Fibroblast of skin of left quadriceps (primary cell): Measurements from ENCODE around the gene FAM9C.
"Not testable (repeated sequence)": the region's sequence is repeated elsewhere in the genome, so short reads cannot be mapped to it uniquely, and the experiment has no call there.

Experiments used
- DNase-seq, 2 experiments: peaks; one replicate each; pipeline ENCODE4 v3.0.0-alpha.2; 2013; ENCODE audit warnings: low read depth in 2 of 2

FAM9C gene

DNA sequence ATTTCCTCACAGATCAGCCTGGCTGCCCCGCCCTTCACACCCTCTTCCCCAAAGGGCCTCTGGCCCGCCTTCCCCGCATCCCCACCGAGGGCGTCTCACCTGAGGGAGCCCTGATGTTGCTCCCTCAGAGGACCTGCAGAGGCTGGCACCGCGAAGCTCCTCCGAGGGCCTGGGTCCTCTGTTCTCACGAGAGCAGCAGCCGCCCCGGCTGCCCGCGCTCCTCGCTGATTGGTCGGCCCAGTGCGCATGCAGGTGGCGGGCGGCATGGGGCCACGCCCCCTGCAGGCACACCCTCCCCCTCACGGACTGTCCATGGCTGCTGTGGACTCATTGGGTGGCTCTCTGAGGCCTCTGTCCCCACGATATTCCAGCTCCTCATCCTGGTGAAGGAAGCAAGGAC lies at the start of gene FAM9C:
Gene FAM9C (minus strand): TSS at position 180 of the 400 bp plus-strand sequence. CDS start 831 bp downstream, outside the sequence.
- no peak for DNase-seq

DNA sequence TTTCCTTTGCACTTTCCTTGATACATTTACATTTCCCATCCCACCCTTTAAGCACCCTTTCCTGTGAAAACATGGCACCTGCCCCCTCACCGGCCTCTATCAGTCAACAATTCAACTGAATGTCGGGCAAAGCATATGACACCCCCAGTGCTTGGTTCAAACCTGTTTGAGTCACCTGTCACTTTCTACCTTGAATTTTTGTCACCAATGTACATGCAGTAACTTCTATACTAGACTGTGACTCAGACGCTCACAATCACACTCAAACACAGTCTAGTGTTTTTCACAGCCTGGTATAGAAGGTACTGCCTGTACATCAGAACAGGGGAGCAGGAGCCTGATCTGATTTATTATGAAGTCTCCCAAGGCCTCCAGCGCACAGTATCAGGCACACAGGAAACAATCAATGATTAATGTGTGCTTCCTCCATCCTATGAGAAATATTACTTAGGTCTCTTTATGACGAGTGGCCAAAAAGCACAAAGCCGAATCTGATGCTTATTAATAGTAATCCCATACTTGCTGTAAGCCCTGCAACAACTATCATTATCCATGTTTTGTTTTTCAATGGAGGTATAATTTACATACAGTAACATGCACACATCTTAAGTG lies 49.2 kb upstream of the FAM9C start:
- no peak for DNase-seq

DNA sequence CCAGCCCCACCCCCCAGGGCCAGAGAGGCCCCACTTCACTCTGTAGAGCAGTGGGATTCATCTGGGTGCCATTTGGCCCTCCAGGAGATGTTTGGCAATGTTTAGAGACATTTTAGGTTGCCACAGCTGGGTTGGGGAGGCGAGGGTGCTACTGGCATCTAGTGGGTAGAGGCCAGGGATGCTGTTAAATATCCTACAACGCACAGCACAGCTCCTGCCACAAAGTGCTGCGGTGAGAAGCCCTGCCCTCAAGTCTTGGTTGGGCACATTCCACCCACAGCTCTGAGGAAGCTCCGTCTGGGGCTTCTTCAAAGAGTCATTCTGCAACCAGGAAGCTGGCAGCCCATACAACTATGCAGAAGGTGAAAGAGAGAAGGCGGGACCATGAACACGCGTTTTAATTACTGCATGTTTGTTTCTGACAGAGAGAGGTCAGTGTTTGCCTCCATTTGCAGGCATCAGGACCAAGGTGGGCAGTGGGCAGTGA lies 48.1 kb upstream of the FAM9C start:
- DNase-seq: no peak

DNA sequence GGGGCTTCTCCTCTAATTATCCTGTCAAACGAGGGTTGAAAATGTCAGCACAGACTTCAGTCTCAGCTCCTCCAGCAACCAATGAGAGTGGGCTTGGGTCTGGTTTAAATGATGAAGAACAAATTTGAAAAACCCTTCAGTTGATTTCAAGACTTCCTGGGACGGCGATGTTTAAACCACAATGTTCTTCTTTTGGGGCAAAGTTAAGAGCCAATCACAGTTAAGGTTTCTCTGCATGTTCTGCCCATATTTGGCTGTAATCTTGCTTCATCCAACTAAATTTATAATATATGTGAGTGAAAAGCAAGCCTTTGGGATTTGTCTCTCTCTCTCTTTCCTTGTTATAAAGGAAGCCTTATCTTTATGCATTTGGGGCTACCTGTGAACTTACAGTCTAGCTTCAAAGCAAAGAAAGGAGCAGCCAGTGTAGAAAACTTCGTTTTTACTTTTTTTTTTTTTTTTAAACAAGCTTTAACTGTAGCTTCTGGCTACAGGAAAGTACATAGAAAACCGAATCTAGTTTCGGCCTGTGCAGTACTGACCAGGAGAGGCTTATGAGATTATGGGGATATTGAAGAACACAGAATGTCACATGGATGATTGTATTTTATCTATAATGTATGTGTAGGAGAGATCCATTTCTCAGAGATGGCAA lies 46.8 kb upstream of the FAM9C start:
- no peak for DNase-seq

DNA sequence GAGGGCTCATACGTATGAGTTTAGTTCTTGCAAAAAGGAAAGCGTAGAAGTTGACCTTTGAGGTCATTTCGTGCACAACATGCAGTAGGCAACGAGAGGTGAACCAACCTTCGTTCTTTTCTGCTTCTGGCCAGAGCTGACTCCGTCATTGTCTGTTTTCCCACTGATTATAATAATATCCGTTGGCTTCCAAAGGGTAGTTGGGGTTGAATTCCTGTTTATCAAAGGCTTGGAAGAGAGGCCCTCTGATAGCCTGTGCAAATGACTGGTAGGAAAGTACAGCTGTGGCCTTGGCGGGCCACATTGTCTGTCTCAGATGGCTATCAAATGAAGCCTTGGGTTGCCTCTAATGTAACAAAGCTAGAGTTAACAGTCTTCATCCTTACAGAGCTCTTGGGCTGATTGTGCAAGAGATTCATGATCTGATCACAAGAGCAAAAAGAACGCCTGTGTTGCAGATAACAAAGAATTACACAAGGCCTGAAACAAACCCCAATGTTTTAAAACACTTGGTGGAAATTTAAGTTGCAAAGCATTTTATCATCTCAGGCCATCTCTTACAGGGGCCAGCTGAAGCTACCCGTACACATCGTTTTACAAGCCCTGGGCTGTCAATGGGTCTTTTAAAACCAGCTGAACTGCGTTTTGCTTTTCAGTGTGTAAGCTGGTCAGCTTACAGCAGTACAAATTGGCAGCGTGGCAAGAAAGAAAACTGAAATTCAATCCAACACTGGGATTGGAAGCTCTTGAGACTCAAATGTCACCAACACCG lies 46.1 kb upstream of the FAM9C start:
- DNase-seq: no peak

DNA sequence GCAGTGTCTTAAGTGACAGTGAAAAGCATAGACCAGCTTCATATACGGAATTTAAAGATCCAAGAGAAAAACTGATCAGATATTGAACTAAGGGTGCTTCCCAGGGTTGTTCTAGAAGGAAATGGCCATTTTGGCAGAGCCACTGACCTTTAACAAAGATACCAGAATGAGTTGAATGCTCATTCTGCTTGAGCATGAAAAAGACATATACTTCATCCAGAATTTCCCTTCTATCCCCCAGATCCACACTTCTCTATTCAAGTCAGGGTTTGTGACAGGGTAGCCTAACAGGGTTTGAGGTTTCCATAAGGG lies 45.6 kb upstream of the FAM9C start:
- no peak for DNase-seq

DNA sequence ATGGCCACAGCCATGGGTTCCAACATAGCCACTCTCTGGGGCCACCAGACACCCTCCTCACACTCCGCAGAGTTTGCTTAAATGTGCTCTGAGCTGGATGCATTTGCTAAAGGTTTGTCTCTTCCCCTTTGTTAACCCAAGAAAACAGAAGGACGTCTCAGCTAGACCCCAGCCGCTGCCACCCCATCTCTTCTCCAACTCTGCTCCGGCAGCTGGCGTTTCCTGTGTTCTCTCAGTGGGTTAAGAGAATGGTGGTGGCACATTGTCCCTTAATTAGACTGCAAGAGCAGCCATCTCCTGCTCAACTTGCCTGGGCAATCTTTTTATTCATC lies 43.7 kb upstream of the FAM9C start:
- DNase-seq: no peak

DNA sequence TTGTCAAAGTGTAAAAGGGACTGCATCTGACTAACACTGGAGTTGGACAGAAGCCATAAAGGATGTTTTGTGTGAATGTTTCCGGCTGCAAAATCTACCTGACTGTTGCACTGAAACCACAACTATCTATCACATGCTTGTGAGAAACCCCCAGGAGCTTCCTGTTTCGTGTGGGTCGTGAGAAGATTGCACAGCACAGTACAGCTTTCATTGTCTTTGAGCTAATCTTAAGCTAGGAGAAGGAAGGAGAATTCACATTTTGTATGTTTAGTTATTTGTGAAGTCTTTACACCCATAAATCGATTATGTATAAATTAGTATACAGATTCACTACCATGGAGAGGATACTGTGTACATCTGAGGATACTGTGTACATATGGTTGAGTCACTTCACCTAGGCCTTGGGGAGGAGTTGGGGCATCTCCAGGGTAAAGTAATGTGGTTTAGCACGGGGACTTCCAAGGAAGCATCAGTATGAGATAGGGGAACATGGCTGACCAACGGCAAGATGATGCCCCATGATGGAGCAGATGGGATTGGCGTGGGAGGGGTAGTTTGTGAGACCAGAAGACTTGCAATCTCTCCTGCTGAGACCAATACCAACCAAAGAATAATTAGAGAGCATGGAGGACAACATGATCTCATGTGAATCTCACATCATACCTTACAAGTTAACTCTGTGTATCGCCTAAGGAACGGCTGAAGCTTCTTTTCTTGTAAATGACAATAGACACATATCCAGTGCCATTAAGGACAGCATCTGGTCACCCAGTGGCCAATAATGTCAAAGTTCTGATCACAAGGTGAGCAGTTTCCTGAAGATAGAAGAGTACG lies 43.1 kb upstream of the FAM9C start:
- no peak for DNase-seq

DNA sequence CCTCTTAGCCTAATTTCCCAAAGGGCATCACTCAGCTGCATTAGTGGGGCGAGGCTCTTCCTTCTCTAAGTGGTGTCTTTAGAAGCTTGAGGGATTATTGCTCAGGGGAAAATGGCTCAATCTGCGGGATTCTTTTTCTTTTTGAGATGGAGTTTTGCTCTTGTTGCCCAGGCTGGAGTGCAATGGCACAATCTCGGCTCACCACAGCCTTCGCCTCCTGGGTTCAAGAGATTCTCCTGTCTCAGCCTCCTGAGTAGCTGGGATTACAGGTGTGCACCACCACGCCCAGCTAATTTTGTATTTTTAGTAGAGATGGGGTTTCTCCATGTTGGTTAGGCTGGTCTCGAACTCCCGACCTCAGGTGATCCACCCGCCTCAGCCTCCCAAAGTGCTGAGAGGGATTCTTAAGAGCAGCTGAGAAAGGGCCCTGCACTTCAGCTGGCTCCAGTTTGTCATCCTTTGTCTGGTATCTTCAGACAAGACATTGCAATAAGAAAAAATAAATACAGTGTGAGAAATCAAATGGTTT lies 42.4 kb upstream of the FAM9C start:
- DNase-seq: not testable (repeated sequence)

DNA sequence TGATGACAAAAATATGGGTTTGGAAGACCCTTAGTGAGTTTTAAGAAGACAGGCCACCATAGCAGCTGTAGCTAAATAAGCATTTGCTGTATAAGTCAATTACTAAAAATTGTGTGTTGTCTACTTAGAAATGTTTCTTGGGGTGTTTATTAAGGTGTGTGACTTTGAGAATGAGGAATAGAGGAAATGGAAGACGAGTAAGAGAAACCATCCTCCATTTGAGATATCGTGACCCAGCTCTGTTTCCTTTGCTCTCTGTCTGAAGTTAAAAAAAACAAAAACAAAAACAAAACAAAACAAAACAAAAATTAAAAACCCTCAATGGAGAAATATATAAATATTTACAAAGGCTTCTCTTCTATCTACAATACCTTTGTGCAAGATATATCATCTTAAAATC lies 41.7 kb upstream of the FAM9C start:
- DNase-seq: no peak

DNA sequence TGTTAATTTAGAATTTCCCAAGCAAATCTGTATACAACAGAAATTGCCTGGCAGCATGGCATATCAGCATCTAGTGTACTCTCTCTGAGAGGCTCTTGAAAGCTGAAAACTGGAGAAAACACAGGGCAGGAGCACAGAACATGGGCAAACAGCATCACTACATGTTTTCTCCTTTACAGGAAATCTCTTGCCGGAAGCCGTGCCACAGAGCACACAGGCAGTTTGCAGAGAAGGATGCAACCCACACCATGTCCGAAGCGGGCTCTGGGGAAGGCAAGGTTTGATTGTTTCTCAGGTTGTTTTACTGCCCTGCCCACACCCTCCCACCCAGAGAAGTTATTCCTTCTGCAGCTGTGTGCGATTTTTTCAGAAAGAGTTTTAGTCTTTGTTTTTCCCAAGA lies 41.1 kb upstream of the FAM9C start:
- DNase-seq: no peak

DNA sequence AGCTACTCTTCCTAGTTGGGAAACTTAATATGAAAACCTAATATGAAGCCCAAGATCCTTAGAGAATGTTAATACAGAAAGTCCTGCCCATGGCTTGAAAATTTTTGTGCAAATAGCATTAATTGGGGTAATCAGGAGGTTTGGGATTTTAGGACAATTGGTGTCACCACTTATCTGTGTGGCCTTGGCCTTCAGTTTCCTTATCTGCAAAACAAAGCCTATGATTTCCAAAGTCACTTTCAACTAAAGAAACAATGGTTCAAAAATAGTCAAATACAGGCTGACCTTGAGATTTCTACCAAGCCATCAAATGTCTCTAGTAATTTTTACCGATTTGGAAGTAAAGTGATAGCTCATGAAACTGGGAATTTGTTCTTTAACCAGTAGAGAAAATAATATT lies 40.2 kb upstream of the FAM9C start:
- no peak for DNase-seq

DNA sequence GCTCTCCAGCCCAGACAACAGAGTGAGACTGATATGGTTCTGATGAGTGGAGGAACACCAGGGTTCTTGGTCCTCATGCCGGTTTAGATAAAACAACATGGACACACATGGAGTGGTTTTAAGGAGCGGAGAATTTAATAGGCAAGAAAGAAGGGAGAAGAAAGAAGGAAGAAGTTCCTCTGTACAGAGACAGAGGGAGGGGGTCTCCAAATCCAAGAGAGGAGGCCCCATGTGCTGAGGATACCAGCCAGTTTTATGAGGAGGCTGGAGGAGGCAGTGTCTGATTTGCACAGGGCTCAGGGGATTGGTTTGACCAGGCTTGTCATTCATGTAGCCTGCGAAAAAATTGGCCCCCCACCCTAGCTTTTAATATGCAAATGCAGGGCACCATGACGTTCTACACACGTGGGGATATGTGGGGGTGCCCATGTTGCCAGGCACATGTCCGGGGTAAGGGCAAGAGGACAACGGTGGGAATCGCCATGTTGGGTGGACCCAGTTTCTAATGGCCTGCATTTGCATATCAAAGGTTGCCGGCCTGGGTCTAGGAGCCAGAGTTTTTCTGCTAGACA lies 39.4 kb upstream of the FAM9C start:
- not testable (repeated sequence) for DNase-seq

DNA sequence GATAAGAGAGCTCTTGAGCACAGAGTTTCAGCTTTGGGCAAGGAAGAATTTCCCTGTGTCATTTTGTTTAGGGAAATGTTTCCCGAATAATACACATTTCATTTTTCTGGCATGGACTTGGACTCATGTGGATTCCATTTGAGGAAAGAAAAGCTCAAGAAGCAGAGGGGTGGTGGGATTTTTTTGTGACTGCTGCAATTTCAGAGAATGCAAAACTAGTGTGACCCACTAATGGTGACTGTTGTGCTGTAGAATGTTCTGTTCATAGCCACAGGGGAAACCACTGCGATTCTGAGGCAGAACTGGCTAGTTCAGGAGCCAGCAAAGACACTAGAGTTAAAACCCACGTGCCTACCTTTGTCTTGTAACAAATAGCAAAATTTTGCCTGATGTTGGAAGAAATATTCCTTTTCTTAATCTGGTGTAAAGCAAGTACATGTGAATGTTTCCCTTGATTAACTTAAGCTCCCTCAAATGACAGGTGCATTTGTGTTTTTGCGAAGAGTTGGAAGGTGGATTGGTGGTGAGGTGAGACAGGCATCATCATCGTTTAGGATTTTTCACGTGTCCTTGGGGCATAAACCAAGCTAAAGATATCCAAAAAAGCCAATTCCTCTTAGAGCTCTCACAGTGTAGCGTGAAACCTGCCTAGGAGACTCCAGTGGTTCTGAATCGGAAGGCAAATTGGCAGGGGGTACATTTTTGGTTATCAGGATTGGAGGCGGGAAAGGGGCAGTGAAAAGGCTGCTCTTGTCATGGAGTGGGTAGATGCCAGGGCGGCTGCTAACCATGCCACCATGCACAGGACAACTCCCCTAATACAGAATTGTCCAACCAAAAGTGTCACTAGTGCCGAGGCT lies 38.0 kb upstream of the FAM9C start:
- DNase-seq: no peak

DNA sequence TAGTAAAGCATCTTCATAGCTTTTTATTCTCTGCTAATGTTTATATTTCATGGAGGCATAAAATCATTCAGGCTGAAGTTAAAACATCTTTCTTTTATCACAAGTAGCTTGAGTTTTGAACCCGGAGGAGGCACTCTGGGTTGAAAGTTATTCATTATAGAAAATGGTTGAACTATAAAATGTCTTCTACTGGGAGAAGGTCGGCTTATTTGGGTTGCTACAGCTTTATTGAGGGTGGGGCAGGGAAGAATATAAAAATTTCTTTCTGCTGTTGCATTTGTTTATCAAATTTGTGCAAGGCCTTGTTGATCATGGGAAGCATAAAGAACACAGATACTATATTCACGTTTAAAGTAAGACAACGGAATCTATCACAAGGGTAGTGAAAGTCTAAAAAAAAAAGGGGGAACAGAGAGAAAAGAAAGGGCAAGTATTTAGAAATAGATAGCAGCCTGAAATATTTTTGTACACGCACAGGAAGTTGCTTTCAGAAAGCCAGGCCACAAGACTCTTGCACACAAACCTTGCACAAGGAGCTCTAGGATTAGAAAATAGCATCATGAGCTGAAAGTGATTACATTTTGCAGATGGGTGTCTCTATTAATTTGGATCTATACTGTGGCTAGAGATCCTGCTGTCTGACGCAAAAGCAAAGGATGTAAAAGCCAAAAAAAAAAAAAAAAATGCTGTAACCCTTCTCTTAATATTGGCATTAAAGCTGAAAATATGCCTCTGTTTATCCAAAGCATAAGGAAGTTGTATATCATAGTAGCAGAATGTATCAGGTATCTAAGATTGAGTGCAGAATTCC lies 37.2 kb upstream of the FAM9C start:
- peak; percentile 46 for DNase-seq

DNA sequence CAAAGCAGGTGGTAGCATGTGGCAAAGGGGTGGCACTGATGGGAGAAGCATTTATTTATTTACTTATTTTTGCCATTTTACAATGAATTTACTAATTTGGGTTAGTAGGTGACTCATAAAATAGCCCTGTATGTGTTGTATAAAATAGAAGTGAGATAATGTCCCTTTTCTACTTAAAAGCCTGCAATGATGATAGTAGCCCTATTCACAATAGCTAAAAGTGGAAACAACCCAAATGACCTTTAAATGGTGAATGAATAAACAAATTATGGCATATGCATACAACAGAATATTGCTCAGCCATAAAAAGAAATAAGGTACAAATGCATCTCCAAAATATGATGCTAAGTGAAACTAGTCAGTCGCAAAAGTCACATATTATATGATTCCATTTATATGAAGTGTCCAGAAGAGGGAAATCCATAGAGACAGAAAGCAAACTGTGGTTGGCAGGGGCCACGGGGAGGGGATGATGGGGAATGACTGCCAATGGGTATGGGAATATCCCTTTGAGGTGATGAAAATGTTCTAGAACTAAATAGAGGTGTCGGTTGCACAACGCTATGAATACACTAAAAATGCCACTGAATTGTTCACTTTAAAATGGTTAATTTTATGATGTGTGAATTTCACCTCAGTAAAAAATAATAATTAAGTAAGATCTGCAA lies 35.8 kb upstream of the FAM9C start:
- no peak for DNase-seq

DNA sequence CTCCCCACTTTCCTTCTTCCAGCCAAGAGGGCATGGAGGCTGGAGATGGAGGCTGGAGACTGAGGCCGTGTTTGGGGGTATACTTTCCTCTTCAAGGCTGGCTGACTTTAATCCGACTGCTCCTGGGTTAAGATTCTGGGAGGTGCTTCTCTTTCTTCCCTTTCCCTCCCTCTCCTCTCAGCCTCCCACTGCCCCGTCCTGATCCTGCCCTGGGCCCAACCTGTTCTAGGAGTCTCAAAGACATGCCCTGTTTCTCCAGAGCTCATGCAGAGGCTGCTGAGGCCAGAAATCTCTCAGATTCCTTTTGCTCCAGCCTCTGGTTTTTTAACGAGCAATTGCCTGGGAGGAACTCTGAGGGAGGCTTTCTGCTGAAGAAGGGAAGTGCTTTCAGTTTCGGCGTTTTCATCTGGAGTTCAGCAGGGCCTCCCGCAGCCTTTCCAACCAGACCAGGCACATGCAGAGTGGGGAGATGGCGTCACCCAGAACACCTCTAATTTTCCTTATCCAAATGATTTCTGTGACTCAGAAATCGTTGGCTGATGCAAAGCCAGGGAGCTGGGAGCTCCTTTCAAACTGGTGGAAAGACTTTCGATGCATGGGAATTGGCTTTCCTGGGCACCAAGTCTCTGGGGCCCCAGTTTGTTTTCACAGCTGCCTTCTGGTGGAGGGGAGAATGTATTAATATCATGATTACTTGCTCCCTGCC lies 34.5 kb upstream of the FAM9C start:
- peak; percentile 72 to 73 for DNase-seq

DNA sequence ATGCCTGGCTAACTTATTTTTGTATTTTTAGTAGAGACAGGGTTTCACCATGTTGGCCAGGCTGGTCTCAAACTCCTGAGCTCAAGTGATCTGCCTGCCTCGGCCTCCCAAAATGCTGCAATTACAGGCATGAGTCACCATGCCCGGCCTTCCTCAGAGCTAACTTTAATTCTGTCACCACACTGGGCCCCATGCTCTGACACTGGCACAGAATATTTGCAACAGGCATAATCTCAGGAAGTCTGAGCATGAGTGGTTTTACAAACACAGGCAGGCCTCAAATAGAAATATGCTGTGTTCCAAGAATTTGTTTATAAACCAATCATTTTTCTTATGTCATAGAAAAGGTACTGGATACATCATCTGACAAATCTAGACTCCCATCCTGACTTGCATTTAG lies 32.7 kb upstream of the FAM9C start:
- no peak for DNase-seq
